WTC11 (cell line): ENCODE measurements around the gene HS3ST1. TPM values are rescaled to one million over a fixed set of nuclear protein-coding genes. Genes with fewer than 3 reads are reported as not detected.

Experiments used
- ATAC-seq: fragments of 200-7000 bp; cut with Tn5 transposase; 2 replicates; pipeline ENCODE4 v1.10.0; 2021; ENCODE audit warnings: mild to moderate bottlenecking, moderate library complexity
- CTCF ChIA-PET: fragments of 300-600 bp; sonication (Branson Sonifier 250); formaldehyde crosslinking; loops from one replicate; lab custom pipeline; 2021; ENCODE audit warnings: antibody characterized with exemption; lab: Charles Lee
- POLR2A ChIA-PET: fragments of 350-600 bp; sonication (Branson Sonifier 250); formaldehyde crosslinking; loops from one replicate; lab custom pipeline; 2021; ENCODE audit warnings: antibody characterized with exemption; lab: Charles Lee
- DNase-seq: peaks from one replicate; pipeline ENCODE4 v3.0.0; 2021; ENCODE audit warnings: low spot score
- H3K27ac Mint-ChIP-seq: 2 replicates; pipeline ENCODE4 v1.8.0; 2021; ENCODE audit warnings: mixed read lengths
- H3K27me3 Mint-ChIP-seq: 2 replicates; pipeline ENCODE4 v1.8.0; 2021; ENCODE audit warnings: low read depth, mild to moderate bottlenecking, moderate library complexity, mixed read lengths
- H3K36me3 Mint-ChIP-seq: 2 replicates; pipeline ENCODE4 v1.8.0; 2021; ENCODE audit warnings: mixed read lengths
- H3K4me1 Mint-ChIP-seq: 2 replicates; pipeline ENCODE4 v1.8.0; 2022; ENCODE audit warnings: mixed read lengths
- H3K4me3 Mint-ChIP-seq: 2 replicates; pipeline ENCODE4 v1.8.0; 2021; ENCODE audit warnings: mild to moderate bottlenecking, moderate library complexity, mixed read lengths
- H3K9me3 Mint-ChIP-seq: 2 replicates; pipeline ENCODE4 v1.8.0; 2021; ENCODE audit warnings: mixed read lengths
- ATF2 ChIP-seq: sonication (generic); formaldehyde crosslinking; IDR thresholded peaks from 2 replicates; pipeline ENCODE4 v1.8.1; 2022; ENCODE audit warnings: low read depth, missing genetic modification reagents, borderline replicate concordance
- ATF6 ChIP-seq: sonication (generic); formaldehyde crosslinking; IDR thresholded peaks from 2 replicates; pipeline ENCODE4 v1.8.1; 2023; ENCODE audit warnings: mild to moderate bottlenecking, missing genetic modification reagents
- CDX4 ChIP-seq: fragments of 250-450 bp; sonication (Bioruptor Pico); IDR thresholded peaks from 2 replicates; pipeline ENCODE4 v1.9.0; 2021; ENCODE audit warnings: moderate library complexity, mild to moderate bottlenecking, inconsistent platforms, borderline replicate concordance
- CTCF ChIP-seq: fragments of 200-600 bp; IDR thresholded peaks from 2 replicates; pipeline ENCODE4 v1.8.0; 2022; ENCODE audit warnings: antibody characterized with exemption
- FOXJ3 ChIP-seq: sonication (generic); formaldehyde crosslinking; IDR thresholded peaks from 2 replicates; pipeline ENCODE4 v1.9.0; 2021; ENCODE audit warnings: missing genetic modification reagents, mild to moderate bottlenecking, borderline replicate concordance
- FOXP1 ChIP-seq: sonication (generic); formaldehyde crosslinking; IDR thresholded peaks from 2 replicates; pipeline ENCODE4 v1.8.0; 2022; ENCODE audit warnings: missing genetic modification reagents, mild to moderate bottlenecking, moderate library complexity, borderline replicate concordance
- GABPB1 ChIP-seq: sonication (generic); formaldehyde crosslinking; IDR thresholded peaks from 2 replicates; pipeline ENCODE4 v1.8.1; 2023; ENCODE audit warnings: mild to moderate bottlenecking, missing genetic modification reagents
- HMGXB4 ChIP-seq: sonication (generic); formaldehyde crosslinking; IDR thresholded peaks from 2 replicates; pipeline ENCODE4 v1.8.1; 2023; ENCODE audit warnings: mild to moderate bottlenecking, moderate library complexity, missing genetic modification reagents
- MAX ChIP-seq: sonication (generic); formaldehyde crosslinking; IDR thresholded peaks from 2 replicates; pipeline ENCODE4 v1.8.0; 2022; ENCODE audit warnings: mild to moderate bottlenecking, missing genetic modification reagents
- MYBL2 ChIP-seq: sonication (generic); formaldehyde crosslinking; IDR thresholded peaks from 2 replicates; pipeline ENCODE4 v1.8.1; 2023; ENCODE audit warnings: mild to moderate bottlenecking, moderate library complexity, missing genetic modification reagents
- NFE2L1 ChIP-seq: sonication (generic); formaldehyde crosslinking; IDR thresholded peaks from 2 replicates; pipeline ENCODE4 v1.8.1; 2023; ENCODE audit warnings: missing genetic modification reagents
- NFYB ChIP-seq: sonication (generic); formaldehyde crosslinking; conservative IDR thresholded peaks from 2 replicates; pipeline ENCODE4 v1.8.0; 2022; ENCODE audit warnings: low read depth, missing genetic modification reagents
- TCF7 ChIP-seq: sonication (generic); formaldehyde crosslinking; IDR thresholded peaks from 2 replicates; pipeline ENCODE4 v1.8.0; 2022; ENCODE audit warnings: mild to moderate bottlenecking, low read depth, missing genetic modification reagents, moderate library complexity
- ZNF396 ChIP-seq: fragments of 250-450 bp; sonication (Bioruptor Pico); IDR thresholded peaks from 2 replicates; pipeline ENCODE4 v1.8.0; 2021; ENCODE audit warnings: mild to moderate bottlenecking, moderate library complexity, borderline replicate concordance
- ZNF416 ChIP-seq: fragments of 250-450 bp; sonication (Bioruptor Pico); IDR thresholded peaks from 2 replicates; pipeline ENCODE4 v1.9.0; 2021; ENCODE audit warnings: mild to moderate bottlenecking, inconsistent platforms
- total RNA-seq: library from RNA; stranded (reverse); gene quantifications from 3 replicates; pipeline ENCODE4 v1.2.3, GENCODE V29; 2021

HS3ST1 gene
- total RNA-seq, 1 experiment from 2014 or later, result 0.52 TPM

GRCh38 chr4:11435557-11435956 lies 6.9 kb upstream of the HS3ST1 start:
- Mint-ChIP-seq H3K4me3 (no peak overlapping the region), H3K27ac (no peak overlapping the region), H3K36me3 (peaks cover 43% of the 10 kb centered on the region), H3K27me3 (no peaks in the 10 kb centered on the region), H3K9me3 (peaks cover 64% of the 10 kb centered on the region), H3K4me1 (peaks cover 10% of the 10 kb centered on the region)
- CTCF ChIA-PET, result interaction anchor here (0.6 kb wide), 1 partner anchor 62 kb away, joined by 3 read pairs; no protein-coding TSS in a partner anchor
- DNase-seq (no peak), ATAC-seq (no peak)
- no peak for TF ChIP-seq NFE2L1 (CRISPR knock-in tag)
- TF ChIP-seq MYBL2 (CRISPR knock-in tag), result no peak
- no peak for TF ChIP-seq TCF7 (CRISPR knock-in tag)
- TF ChIP-seq ZNF416 (CRISPR knock-in tag), result no peak
- no peak for TF ChIP-seq GABPB1 (CRISPR knock-in tag)
- TF ChIP-seq HMGXB4 (CRISPR knock-in tag), result no peak
- no peak for TF ChIP-seq CTCF
- TF ChIP-seq ZNF396, result no peak
- TF ChIP-seq ATF2 (CRISPR knock-in tag), result no peak
- TF ChIP-seq NFYB (CRISPR knock-in tag), result no peak
- POLR2A ChIA-PET, result no interaction called here

GRCh38 chr4:11431111-11431510 lies 2.4 kb upstream of the HS3ST1 start:
- ChIA-PET CTCF (no interaction called here), POLR2A (no interaction called here)
- ATAC-seq (no peak), DNase-seq (no peak)
- peaks cover 3% of the 10 kb centered on the region; the same call in 1 of the 2 replicates for H3K4me1 Mint-ChIP-seq
- no peak overlapping the region for H3K4me3 Mint-ChIP-seq
- H3K9me3 Mint-ChIP-seq, result peaks cover 44% of the 10 kb centered on the region
- H3K27ac Mint-ChIP-seq, result no peak overlapping the region
- H3K27me3 Mint-ChIP-seq, result peaks cover 23% of the 10 kb centered on the region
- TF ChIP-seq ATF2 (CRISPR knock-in tag) (no peak), FOXP1 (CRISPR knock-in tag) (no peak), CTCF (no peak), NFE2L1 (CRISPR knock-in tag) (no peak), CDX4 (no peak), FOXJ3 (no peak), ZNF396 (no peak), ATF6 (no peak), MAX (CRISPR knock-in tag) (no peak)
- H3K36me3 Mint-ChIP-seq, result peaks cover 37% of the 10 kb centered on the region
